ENCODE results near the gene KRT39. TPM values are rescaled to one million over a fixed set of nuclear protein-coding genes. Genes with fewer than 3 reads are reported as not detected.

KRT39 gene
- total and polyA plus RNA-seq, 10 of the 15 experiments (the other 5 are each of a cell fraction or from before 2014, with no cell fraction given) = not detected

GRCh38 chr17:40935624-40936023 is 31.1 kb downstream of the KRT39 start (continued):
- TF ChIP-seq CEBPZ (IDR thresholded peaks at IDR 0.05; ENCODE audit: low read depth, low read length) = no peak

GRCh38 chr17:40932608-40933007 is 34.1 kb downstream of the KRT39 start:
- Histone ChIP-seq H4K20me1 (ENCODE audit: control insufficient read depth, insufficient read depth) (no peaks in the 10 kb centered on the region), H3K4me2 (ENCODE audit: control insufficient read depth, insufficient read depth) (no peak overlapping the region), H3K36me3 (ENCODE audit: control insufficient read depth in 2 of 2, insufficient read depth in 2 of 2, low read length in 1 of 2) (no peaks in the 10 kb centered on the region), H3K9ac (ENCODE audit: control insufficient read depth, insufficient read depth, low read length) (no peak overlapping the region), H3K27me3 (replicated peaks in 1 of 2; ENCODE audit: control insufficient read depth in 2 of 2, insufficient read depth in 2 of 2, low read length in 1 of 2) (no peaks in the 10 kb centered on the region; a peak in 1 of 4 replicates), H3K4me3 (no peak overlapping the region), H3K9me3 (replicated peaks; ENCODE audit: control insufficient read depth, insufficient read depth, low read length) (no peaks in the 10 kb centered on the region), H3K27ac (ENCODE audit: control insufficient read depth, insufficient read depth) (no peak overlapping the region), H3K4me1 (ENCODE audit: control insufficient read depth, insufficient read depth, low read length) (no peaks in the 10 kb centered on the region), H2AFZ (ENCODE audit: control insufficient read depth, low read depth, low read length) (no peak overlapping the region), H3K79me2 (ENCODE audit: control insufficient read depth, insufficient read depth, low read length) (no peaks in the 10 kb centered on the region)
- ChIA-PET CTCF (interaction anchor here (0.6 to 1.3 kb wide), 5 partner anchors 15 to 716 kb away, joined by 3 to 7 read pairs (median 3); partner anchors contain the start of gene KRT32), POLR2A (no interaction called here), SMC1A (ENCODE audit: uncharacterized antibody, unreplicated experiment) (interaction anchor here (1.1 kb wide), 1 partner anchor 15 kb away, joined by 3 read pairs; no protein-coding TSS in a partner anchor), RAD21 (ENCODE audit: unreplicated experiment) (no interaction called here)
- in situ Hi-C loops (cut with MboI) (no loop called here), intact Hi-C loops (cut with micrococcal nuclease; ENCODE audit: unreplicated experiment) (no loop called here)
- no peak for FAIRE-seq
- BruUV-seq (replicated peaks) = no TSS peak
- no peak for ATAC-seq
- 67% methylated on average over 2 of the region's 2 CpGs for WGBS (ENCODE audit: insufficient coverage, insufficient replicate concordance, low lambda C conversion rate, missing lambda C conversion rate)
- no peak for DNase-seq (ENCODE audit: low read depth, low spot score)
- no peak for TF ChIP-seq ZNF274 (IDR thresholded peaks at IDR 0.05; ENCODE audit: insufficient read depth, insufficient read length)
- TF ChIP-seq KAT2A (conservative IDR thresholded peaks at IDR 0.05; ENCODE audit: control insufficient read depth, low read depth, low read length) = no peak
- TF ChIP-seq ATF7 (IDR thresholded peaks at IDR 0.05; ENCODE audit: low read depth) = no peak
- TF ChIP-seq STAT3 (IDR thresholded peaks at IDR 0.05; ENCODE audit: low read depth, low read length) = no peak
- TF ChIP-seq ATF3 (IDR thresholded peaks at IDR 0.05; ENCODE audit: borderline replicate concordance, extremely low read depth, low read depth, low read length) = no peak
- no peak for TF ChIP-seq CTCF (IDR thresholded peaks at IDR 0.05 in 2 of 3, conservative IDR thresholded peaks at IDR 0.05 in 1 of 3; ENCODE audit: control insufficient read depth in 2 of 3, extremely low read depth in 1 of 3, insufficient read depth in 1 of 3, low read depth in 3 of 3, low read length in 3 of 3)
- no peak for TF ChIP-seq E2F4 (IDR thresholded peaks at IDR 0.05; ENCODE audit: low read depth, low read length)
- TF ChIP-seq ZBTB33 (IDR thresholded peaks at IDR 0.05) = no peak
- TF ChIP-seq STAT1 (conservative IDR thresholded peaks at IDR 0.05) = no peak
- TF ChIP-seq RELB (IDR thresholded peaks at IDR 0.05; ENCODE audit: low read depth) = no peak
- no peak for TF ChIP-seq NR2C1 (IDR thresholded peaks at IDR 0.05)

All from GM12878 (cell line).